AG20443 (cell line): ENCODE data around the gene DNM1L.

Experiments used
- DNase-seq: peaks from one replicate; pipeline ENCODE4 v3.0.0; 2012; ENCODE audit warnings: low spot score, mixed read lengths

Gene DNM1L

DNA sequence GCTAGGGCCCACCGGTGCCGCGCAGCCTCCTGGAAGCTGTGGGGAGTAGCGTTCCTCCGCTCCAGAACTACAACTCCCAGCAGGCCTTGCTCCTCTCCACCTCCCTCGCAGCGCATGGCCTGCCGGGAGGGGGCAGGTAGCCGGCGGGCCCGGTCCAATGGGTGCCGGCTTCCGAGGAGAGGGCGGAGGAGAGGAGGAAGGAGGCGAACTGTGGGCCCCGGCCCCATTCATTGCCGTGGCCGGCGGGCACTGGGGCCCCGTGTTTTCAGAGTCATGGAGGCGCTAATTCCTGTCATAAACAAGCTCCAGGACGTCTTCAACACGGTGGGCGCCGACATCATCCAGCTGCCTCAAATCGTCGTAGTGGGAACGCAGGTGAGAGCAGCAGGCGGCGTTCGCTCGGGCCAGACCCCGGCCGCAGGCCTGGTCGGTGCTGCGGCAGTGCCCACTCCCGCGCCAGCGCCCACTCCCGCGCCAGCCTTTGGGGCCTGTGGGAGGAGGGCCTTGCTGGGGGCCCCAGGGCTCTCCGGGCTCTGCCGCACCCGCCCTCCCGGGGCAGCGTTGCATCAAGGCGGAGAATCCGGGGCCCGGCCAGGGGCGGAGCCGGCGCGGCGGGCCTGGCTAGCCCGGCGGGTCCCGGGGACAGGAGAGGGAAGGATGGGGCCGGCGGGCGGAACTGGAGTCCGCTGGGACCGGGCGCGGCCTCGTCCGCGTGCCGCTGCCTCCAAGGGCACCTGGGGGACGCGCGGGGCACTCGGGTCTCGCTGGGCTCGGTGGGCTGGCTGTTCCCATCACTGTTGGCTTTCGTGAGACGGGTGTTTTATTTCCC lies at the start of gene DNM1L:
Gene DNM1L, plus strand, starts transcription at position 211 of the 829 bp plus-strand sequence. Its CDS starts 63 bp downstream, at position 274.
- DNase-seq: peak; percentile 97

DNA sequence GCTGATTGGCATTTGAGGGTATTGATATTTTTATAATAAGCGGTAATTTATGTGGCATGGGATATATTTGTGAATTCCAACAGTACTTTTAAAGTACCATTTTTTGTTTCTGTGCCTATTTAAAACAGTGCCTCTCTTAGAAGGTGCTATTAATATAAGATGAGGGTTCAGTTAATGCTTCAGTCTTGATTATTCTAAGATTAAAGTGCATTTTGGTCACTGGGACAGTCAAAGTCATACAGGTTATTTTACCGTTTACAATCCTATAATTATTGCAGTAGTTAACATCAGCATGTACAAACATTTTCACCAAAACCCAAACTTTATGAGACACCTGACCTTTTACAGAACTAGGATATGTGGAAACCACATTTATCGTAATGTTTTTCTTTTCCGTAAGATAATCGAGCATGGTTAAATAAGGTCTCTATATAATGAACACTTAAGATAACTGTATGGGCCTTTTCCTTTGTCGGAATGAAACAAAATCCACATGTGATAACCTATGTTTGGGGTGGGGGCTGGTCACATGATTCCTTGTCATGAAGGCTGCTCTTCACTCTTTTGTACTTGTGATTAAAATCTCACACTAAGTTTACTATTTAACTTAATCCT lies 37.7 kb upstream of the DNM1L start:
- no peak for DNase-seq

DNA sequence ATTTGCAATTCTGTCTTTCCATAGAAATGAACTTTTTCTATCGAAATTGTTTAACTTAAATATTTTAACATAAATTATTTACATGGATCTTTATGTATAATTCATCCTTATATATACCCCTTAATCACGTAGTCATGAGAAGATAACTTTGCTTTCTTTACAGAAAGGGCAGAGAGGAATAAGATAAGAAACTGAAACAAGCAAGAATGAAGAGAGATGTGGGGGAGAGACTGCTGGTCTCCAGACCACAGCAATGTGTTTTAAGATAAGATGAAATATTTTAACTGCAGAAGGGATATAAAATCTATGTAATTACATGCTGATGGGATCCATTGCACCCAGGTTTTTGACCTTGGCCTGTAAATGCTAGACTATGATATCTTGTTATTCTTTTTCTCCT lies 34.7 kb upstream of the DNM1L start:
- no peak for DNase-seq

DNA sequence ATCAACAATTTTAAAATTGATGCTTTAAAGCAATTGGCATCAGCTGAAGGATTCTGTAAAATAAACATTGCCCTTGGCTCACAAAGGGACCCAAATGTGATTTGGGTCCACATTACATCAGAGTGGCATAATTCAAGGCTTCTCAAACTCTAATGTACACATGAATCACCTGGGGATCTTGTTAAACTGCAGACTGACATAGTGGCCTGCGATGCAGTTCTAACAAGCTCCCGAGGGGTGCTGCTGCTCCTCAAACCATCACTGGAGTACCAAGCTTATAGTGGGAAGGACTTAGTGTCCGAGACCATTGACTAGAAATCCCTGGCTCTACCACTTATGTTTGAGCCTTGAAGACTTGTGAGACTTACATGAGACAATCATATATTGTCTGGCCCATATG lies 31.8 kb upstream of the DNM1L start:
- no peak for DNase-seq

DNA sequence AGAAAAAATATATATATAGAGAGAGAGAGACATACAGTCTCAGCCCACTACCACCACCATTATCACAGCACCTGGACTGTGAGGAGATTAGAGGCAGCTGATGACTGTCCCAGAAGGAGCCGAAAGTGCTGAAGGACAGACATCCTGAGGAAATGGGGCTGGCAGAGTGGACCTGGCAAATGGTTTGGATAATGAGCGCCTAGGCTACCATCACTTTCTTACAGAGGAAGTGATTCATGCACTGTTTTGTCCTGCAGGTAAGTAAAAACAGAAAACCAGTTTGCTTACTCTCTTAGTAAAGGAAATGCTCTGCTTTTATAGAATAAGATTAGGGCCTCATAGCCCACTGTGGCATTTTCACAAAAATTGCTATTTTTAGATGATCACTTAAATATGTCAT lies 28.6 kb upstream of the DNM1L start:
- DNase-seq: no peak

DNA sequence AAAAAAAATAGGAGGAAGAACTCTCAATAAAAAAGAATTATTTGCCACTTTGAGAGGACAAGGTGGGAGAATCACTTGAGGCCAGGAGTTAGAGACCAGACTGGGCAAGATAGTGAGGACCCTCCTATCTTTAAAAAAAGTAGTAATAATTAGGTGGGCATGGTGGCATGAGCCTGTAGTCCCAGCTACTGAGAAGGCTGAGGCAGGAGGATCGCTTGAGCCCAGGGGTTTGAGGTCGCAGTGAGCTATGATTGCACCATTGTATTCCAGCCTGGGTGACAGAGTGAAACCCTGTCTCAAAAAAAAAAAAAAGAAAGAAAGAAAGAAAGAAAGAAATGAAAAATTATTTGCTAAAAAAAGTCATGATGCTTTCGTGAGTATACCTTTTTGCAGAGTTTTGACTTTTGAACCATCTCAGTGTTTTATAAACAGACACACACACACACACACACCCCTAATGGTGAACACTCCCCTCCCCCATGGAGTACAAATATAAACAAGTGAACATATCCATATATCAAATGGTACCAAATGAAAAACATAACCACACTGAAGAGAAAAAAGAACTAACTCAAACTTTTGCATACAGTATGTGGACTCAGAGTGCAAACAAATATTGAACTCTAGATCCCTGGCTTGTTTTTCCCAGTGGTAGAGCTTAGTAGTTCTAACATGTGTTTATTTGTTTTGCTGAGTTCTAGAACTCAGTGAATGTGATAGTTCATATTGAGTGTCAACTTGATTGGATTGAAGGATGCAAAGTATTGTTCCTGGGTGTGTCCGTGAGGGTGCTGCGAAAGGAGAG lies 27.7 kb upstream of the DNM1L start:
- DNase-seq: no peak

DNA sequence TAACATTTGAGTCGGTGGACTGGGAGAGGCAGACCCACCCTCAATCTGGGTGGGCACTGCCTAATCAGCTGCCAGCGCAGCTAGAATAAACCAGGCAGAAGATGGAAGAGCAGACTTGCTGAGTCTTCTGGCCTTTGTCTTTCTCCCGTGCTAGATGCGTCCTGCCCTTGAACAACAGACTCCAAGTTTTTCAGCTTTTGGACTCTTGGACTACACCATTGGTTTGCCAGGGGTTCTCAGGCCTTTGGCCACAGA lies 27.2 kb upstream of the DNM1L start:
- DNase-seq: no peak

DNA sequence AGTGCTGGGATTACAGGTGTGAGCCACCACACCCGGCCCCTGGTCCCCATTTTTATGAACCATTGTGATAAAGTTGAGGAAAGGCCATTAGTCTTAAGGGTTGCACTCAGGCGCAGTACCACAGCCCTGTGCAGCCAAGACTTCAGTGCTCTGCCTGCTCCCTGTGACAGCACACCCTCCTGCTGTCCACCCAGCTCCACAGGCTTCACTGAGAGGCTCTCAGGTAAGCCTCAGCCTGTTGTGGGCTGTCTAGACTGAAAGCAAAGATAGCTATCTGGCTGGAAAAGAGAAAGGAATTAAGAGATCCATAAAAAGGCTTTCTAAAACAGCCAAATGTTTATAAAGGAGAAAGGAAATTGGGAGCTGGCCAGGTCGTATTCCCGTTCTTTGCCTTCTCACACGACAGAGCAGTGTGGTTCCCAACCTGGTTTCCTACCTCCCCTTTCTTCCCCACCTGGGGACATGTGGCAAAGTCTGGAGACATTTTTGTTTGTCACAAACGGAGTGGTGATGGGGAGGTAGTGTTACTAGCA lies 19.1 kb upstream of the DNM1L start:
- no peak for DNase-seq

DNA sequence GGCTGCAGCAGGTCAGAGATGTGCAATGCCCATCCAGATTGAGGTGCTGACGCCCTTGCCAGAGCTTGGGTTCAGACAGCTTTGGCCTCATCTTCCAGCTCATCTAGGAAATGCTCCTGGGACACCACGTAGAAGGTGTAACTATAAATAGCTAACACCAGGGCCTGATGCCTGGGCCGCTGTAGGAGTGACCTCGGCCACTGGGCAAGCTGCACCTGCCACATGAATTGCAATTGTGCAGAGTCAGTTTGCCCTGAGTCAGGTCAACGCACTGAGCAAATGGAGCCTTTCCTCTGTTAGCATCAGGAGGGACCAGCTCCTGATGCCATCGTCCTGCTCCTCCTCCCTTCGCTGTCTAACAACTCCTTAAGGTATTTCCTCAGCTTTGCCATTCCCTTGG lies 17.4 kb upstream of the DNM1L start:
- no peak for DNase-seq

DNA sequence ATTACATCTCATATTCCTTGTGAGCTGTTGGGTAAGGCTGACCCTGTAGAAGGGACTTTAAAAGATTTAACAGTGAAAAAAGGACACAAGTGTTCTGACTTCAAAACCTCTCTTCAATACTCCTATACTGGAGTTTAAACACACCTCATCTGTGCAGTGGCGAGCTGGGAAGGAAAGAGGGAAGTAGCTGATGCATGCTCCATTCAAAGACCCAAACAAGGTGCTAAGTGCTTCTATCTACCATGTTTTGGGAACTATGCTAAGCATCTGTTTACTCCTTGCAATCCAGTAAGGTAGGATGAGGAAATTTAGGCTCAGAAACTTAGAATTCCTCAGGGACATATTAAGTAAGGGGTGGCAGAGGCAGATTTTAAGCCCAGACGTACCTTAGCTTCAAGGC lies 16.4 kb upstream of the DNM1L start:
- DNase-seq: no peak

DNA sequence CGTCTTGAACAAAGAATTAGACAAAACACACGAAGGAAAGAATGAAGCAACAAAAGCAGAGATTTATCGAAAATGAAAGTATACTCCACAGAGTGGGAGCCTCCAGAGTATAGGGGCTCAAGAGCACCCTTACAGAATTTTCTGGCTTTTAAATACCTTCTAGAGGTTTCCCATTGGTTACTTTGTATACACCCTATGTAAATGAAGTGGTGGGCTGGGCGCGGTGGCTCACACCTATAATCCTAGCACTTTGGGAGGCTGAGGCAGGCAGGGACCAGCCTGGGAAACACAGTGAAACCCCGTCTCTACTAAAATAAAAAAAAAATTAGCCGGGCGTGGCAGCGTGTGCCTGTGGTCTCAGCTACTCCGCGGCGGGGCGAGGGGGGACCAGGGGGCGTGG lies 13.1 kb upstream of the DNM1L start:
- DNase-seq: no peak

DNA sequence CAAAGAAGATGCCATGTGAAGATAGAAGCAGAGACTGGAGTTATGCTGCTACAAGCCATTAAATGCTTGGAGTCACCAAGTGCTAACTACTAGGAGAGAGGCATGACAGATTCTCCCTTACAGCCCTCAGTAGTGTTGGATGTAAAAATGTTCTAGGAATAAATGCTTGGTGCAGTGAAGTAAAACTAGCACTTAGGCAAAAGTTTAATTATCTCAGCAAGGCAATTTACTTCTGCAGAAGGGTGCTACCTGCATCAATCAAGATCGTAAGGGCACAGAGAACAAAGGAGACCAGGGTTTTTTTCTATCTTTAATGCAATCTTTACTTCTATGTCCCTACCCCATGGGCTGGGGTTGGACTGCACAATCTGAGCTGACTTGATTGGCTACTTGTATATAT lies 9.5 kb upstream of the DNM1L start:
- no peak for DNase-seq

DNA sequence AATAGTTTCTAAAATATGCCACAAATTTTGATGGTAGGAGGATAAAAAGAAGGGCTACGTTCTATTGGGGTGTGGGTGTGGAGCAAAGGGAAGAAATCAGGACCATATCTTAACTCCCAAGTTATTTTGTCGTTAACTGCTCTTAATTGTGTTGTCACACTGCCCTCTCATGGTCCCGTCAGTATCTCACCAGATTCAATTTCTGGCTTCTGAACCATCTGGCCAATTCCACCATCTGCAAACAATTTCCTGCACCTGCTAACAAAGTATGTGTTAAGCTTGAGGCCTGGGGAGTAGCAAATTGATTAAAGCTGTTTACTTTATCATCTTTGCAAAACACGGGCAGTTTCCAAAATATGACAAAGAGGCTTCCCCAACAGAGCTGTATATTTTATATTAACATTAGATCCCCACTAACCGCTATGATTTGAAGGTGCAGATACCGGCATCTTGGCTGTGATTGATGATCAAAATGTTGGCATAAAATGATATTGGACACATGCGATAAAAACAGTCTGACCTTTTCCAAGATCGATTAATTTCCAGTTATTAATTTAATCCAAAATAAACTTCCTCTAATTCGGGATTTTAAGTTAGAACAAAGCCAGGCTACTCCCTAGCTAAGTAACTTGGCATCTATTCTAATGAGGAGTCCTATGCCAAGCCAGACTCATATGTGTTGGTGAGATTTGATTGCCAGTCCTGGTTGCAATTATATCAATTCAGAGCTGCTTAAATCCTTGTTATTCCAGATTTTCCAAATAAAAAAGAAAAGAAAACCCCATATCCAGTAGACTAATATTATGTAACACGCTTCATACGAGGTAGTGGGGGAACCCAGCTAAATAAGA lies 6.9 kb upstream of the DNM1L start:
- peak; percentile 83 for DNase-seq

DNA sequence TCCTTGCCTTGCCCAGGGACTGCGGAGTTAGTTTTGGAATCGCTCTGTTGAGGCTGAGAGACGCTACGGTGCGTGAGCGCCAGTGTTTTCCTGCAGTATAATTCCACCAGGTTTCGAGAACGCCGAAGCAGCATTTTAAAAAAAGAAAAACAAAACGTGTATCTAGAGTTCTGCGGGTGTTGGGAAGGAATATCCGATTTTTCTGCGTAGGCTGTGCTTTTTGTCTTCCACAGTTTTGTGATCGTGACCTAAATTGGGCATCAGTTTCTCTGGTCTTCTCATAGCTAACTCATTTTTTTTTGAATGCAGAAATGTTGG lies 778 bp downstream of the DNM1L start:
- DNase-seq: no peak

DNA sequence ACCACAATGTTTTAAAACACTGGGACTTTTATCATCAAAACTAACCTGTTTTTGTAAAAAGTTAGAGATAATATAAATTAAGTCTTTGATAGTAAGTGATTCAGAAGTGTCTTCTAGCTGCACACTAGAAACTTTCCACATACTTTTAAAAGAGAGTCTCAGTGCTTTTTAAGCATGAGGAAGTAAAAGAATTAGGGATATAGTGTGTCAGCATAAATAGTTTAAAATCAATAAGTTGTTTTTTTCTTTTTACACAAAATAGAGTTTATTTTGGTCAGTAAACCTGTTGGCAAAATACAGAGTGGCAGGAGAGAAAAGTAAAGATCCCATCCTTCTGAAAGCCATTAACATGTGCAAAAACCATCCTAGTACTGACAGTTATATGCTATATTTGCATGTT lies 1.7 kb downstream of the DNM1L start:
- DNase-seq: no peak

DNA sequence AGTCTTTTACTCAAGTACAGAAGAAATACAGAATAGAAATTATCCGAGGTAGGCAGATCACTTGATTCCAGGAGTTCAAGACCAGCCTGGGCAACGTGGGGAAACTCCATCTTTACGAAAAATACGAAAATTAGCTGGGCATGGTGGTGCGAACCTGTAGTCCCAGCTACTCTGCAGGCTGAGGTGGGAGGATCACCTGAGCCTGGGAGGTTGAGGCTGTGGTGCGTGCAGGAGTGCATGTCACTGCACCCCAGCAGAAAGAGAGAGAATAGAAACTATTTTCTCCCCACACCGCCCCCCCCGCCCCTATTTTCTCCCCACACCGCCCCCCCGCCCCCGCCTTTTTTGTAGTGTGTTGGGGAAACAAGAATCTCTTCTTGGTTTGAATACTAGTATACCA lies 2.2 kb downstream of the DNM1L start:
- DNase-seq: no peak

DNA sequence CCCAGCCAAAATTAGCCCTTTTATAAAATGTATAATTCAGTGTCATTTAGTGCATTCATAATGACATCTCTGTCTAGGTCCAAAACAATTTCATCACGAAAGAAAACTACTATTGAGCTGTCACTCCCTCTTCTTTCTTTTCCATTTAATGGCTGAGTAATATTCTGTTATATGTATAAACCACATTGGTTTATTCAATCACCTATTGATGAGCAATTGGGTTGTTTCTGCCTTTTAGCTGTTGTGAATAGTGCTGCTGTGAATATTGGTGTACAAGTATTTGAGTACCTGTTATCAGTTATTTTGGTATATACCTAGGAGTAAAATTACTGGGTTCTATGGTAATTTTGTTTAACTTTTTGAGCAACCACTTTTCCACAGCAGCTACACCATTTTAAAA lies 7.2 kb downstream of the DNM1L start:
- DNase-seq: no peak

DNA sequence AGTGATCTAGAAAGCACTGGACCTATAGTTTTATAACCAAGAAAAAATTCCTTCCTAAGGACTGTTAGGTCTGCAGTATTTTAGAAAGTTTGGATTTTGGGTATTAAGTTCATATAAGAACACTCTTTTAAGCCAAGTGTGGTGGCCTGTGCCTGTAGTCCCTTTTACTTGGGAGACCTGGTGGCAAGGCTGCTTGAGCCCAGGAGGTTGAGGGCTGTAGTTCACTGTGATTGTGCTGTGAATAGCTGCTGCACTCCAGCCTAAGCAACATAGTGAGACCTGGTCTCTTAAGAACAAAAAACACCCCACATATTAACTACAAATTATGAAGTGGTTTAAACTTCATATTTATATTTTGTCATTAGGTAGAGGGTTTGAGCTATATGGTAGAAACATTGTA lies 9.7 kb downstream of the DNM1L start:
- DNase-seq: no peak

DNA sequence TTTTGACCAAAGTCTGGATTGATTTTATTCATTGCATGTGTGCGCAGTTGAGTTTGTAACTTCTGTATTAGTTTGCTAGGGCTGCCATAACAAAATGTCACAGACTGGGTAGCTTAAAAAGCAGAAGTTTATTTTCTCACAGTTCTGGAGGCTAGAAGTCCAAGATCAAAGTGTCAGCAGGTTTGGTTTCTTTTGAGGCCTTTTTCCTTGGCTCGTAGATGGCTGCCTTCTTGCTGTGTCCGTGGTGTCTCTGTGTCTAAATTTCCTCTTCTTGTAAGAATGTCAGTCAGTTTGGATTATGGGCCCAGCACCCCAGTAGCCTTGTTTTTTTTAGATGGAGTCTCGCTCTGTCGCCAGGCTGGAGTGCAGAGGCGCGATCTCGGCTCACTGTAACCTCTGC lies 11.8 kb downstream of the DNM1L start:
- DNase-seq: no peak

DNA sequence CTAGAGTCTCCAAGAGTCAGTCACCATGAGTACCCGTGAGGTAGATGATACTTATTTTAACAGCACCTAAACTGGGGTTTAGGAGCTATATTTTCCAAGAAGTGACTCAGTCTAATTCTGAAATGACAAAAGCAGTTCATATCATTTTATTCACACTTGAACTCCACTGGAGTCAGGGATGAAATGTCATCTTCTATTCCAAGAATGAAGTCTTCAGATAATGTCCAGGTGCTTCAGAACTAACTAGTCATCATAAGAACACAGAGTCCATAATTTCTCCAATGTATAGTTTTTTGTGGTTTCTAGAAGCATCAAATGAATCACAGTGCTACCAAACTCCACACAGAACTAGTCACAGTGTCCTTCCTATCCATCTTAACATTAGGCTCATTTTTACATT lies 13.3 kb downstream of the DNM1L start:
- no peak for DNase-seq

DNA sequence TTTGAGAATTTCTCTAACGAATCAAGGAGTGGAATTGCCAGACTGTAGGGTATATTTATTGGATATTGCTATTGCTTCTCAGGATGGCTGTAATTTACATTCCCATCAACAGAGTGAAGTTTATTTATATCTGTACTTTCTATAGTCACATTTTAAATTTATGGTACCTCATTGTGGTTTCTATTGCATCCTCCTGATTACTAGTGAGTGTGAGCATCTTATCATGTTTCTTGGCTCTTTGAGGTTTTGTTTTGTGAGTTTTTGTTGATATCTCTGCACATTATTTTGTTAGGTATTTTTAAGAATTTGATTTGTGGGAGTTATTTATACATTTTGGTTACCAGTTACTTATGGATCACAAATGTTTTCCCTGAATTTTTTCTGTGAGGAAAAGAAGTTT lies 13.9 kb downstream of the DNM1L start:
- DNase-seq: no peak

DNA sequence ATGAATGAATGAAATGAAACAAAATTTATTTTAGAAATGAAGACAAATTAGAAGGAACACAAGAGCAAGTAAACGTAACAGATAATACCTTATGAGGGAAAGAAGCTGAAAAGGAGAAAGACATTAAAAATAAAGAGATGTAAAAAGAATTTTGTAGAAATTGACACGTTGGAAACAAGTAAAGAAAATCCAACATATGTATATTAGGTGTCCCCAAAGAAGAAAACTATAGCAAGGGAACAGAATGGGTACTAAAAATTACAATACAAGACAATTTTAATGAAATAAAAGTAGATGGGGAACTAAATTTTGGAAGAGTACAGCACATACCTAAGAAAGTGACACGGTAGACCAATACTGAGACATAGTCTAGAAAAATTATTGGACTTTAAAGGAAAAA lies 16.7 kb downstream of the DNM1L start:
- no peak for DNase-seq
